B cell (primary cell): ENCODE measurements around the gene CARMIL3. TPM values are rescaled to one million over a fixed set of nuclear protein-coding genes. Genes with fewer than 3 reads are reported as not detected.

Experiments used
- ATAC-seq: fragments of 200-7000 bp; cut with Tn5 transposase; one replicate; pipeline ENCODE4 v1.10.0; 2021; ENCODE audit warnings: low read depth, mild to moderate bottlenecking, moderate number of reproducible peaks, moderate library complexity
- CTCF ChIA-PET: fragments of 350-600 bp; sonication (Branson Sonifier 250); formaldehyde crosslinking; loops from one replicate; lab custom pipeline; 2021; ENCODE audit warnings: antibody characterized with exemption, inconsistent platforms; lab: Charles Lee
- POLR2A ChIA-PET: fragments of 350-600 bp; sonication (Branson Sonifier 250); formaldehyde crosslinking; loops from one replicate; lab custom pipeline; 2021; ENCODE audit warnings: antibody characterized with exemption; lab: Charles Lee
- DNase-seq: peaks from one replicate; pipeline ENCODE4 v3.0.0; 2013
- H2AFZ ChIP-seq: 2 replicates; pipeline ENCODE4 v1.6.1; 2012; ENCODE audit warnings: mild to moderate bottlenecking, low read depth, low read length; ENCODE audit not compliant: insufficient read depth, poor library complexity, severe bottlenecking
- H3K27ac ChIP-seq, 2 donors: 1 replicate in 1 of 2; 2 replicates in 1 of 2; pipeline ENCODE4 v1.5.1; 2012 to 2013; ENCODE audit warnings: low read length in 2 of 2, mild to moderate bottlenecking in 2 of 2, moderate library complexity in 1 of 2
- H3K27me3 ChIP-seq, 4 experiments: fragments of 200-600 bp in 1 of 4; sonication (generic) in 1 of 4; replicated peaks in 1 of 4; 1 replicate in 2 of 4; 2 replicates in 2 of 4; pipeline versions ENCODE4 v1.6.1 to v1.7.0; 2013 to 2016; ENCODE audit warnings: low read length in 3 of 4, mild to moderate bottlenecking in 2 of 4, mixed read lengths in 1 of 4, moderate library complexity in 1 of 4; ENCODE audit not compliant: insufficient read depth in 4 of 4, control insufficient read depth in 3 of 4; ENCODE audit errors: control extremely low read depth in 1 of 4
- H3K36me3 ChIP-seq, 2 experiments: replicated peaks in 1 of 2; 1 replicate in 1 of 2; 2 replicates in 1 of 2; pipeline versions ENCODE4 v1.6.1 to v1.7.1; 2013; ENCODE audit warnings: low read length in 1 of 2; ENCODE audit not compliant: insufficient read depth in 2 of 2, control insufficient read depth in 1 of 2; ENCODE audit errors: control extremely low read depth in 1 of 2, extremely low read depth in 1 of 2
- H3K4me1 ChIP-seq, 2 donors: fragments of 200-600 bp in 1 of 2; sonication (generic) in 1 of 2; 1 replicate in 1 of 2; 2 replicates in 1 of 2; pipeline versions ENCODE4 v1.5.1 to v1.6.1; 2013 to 2017; ENCODE audit warnings: low read length in 2 of 2; ENCODE audit not compliant: control insufficient read depth in 2 of 2, insufficient read depth in 2 of 2
- H3K4me2 ChIP-seq: replicated peaks from 2 replicates; pipeline ENCODE3; 2012; ENCODE audit warnings: mild to moderate bottlenecking, low read depth, low read length; ENCODE audit not compliant: poor library complexity, severe bottlenecking
- H3K4me3 ChIP-seq, 5 experiments: fragments of 200-600 bp in 1 of 5; sonication (generic) in 1 of 5; 1 replicate in 3 of 5; 2 replicates in 2 of 5; pipeline versions ENCODE4 v1.5.1 to v1.7.0; 2011 to 2016; ENCODE audit warnings: low read length in 4 of 5, mild to moderate bottlenecking in 4 of 5, low read depth in 2 of 5, control low read depth in 1 of 5, moderate library complexity in 1 of 5; ENCODE audit not compliant: insufficient read depth in 1 of 5; ENCODE audit errors: control extremely low read depth in 1 of 5, extremely low read depth in 1 of 5
- H3K79me2 ChIP-seq: fragments of 200-600 bp; sonication (generic); one replicate; pipeline ENCODE4 v1.6.0; 2016; ENCODE audit warnings: low read length; ENCODE audit not compliant: control insufficient read depth, insufficient read depth
- H3K9ac ChIP-seq: fragments of 200-600 bp; sonication (generic); 2 replicates; pipeline ENCODE4 v1.6.1; 2017; ENCODE audit warnings: mild to moderate bottlenecking, low read length, moderate library complexity
- H3K9me3 ChIP-seq, 3 donors: one replicate each; pipeline versions ENCODE4 v1.6.1 to v1.7.1; 2013; ENCODE audit warnings: low read length in 2 of 3; ENCODE audit not compliant: control insufficient read depth in 2 of 3, insufficient read depth in 1 of 3; ENCODE audit errors: control extremely low read depth in 1 of 3
- H4K20me1 ChIP-seq: 2 replicates; pipeline ENCODE4 v1.6.0; 2012; ENCODE audit warnings: mild to moderate bottlenecking, low read length; ENCODE audit not compliant: insufficient read depth, control insufficient read depth, poor library complexity, severe bottlenecking
- H3K27ac Mint-ChIP-seq: one replicate; pipeline ENCODE4 v1.8.0; 2021; ENCODE audit warnings: mixed read lengths
- H3K27me3 Mint-ChIP-seq: one replicate; pipeline ENCODE4 v1.8.0; 2021; ENCODE audit warnings: mixed read lengths
- H3K4me1 Mint-ChIP-seq: one replicate; pipeline ENCODE4 v1.8.0; 2021; ENCODE audit warnings: mixed read lengths
- H3K4me3 Mint-ChIP-seq: one replicate; pipeline ENCODE4 v1.8.0; 2021; ENCODE audit warnings: mixed read lengths
- H3K9me3 Mint-ChIP-seq: one replicate; pipeline ENCODE4 v1.8.0; 2022; ENCODE audit warnings: mixed read lengths; ENCODE audit not compliant: insufficient read depth
- CTCF ChIP-seq: fragments of 200-600 bp; IDR thresholded peaks from one replicate; pipeline ENCODE4 v1.8.0; 2022; ENCODE audit warnings: antibody characterized with exemption, mild to moderate bottlenecking
- EZH2 ChIP-seq: IDR thresholded peaks from 2 replicates; pipeline ENCODE4 v1.6.1; 2012; ENCODE audit warnings: borderline replicate concordance, low read depth, mild to moderate bottlenecking, moderate library complexity, low read length; ENCODE audit not compliant: insufficient read depth, poor library complexity, severe bottlenecking
- WGBS: methylation state at CpG from one replicate; pipeline ENCODE4 v1.1.5; 2013; ENCODE audit warnings: missing lambda C conversion rate; ENCODE audit not compliant: insufficient coverage; 5-methylcytosine and 5-hydroxymethylcytosine counted together
- intact Hi-C: fragments of 100-400 bp; cut with micrococcal nuclease; formaldehyde crosslinking; loops from one replicate; pipeline ENCODE4 v1.10.0; 2022
- polyA plus RNA-seq: library from polyadenylated mRNA; depleted of rRNA; stranded (reverse); fragments of >200 nt; gene quantifications from 2 replicates; pipeline ENCODE4 v1.2.3, GENCODE V29; 2012
- total RNA-seq, 2 donors: library from RNA; stranded (reverse); fragments of 120-200 nt in 1 of 2; gene quantifications; 1 replicate in 1 of 2; 2 replicates in 1 of 2; pipeline versions ENCODE4 v1.2.3 to v1.2.4, GENCODE V29; 2013 to 2022

The CARMIL3 gene
- total and polyA plus RNA-seq, 2 donors (not counting 1 experiment from before 2014, with no cell fraction given) = 1.0 to 7.2 TPM

- Histone ChIP-seq H3K79me2 (no peaks in the 10 kb centered on the region), H3K4me2 (no peak within 1 kb of the TSS), H3K4me1 (peaks cover 13 to 15% of the 10 kb centered on the region in 2 donors), H3K27me3 (peaks cover 0 to 4% (median 0%) of the 10 kb centered on the region in 4 experiments), H3K36me3 (no peaks in the 10 kb centered on the region), H2AFZ (no peak within 1 kb of the TSS), H3K9me3 (no peaks in the 10 kb centered on the region), H3K4me3 (no peak within 1 kb of the TSS), H3K9ac (no peak within 1 kb of the TSS), H4K20me1 (no peaks in the 10 kb centered on the region), H3K27ac (no peak within 1 kb of the TSS)
- DNase-seq (no peak), ATAC-seq (no peak)
- ChIA-PET CTCF (interaction anchor here (1.5 kb wide), 2 partner anchors 17 to 37 kb away, joined by 4 to 5 read pairs; no protein-coding TSS in a partner anchor), POLR2A (interaction anchor here (0.6 to 0.7 kb wide), 2 partner anchors 12 to 1199 kb away, joined by 3 to 4 read pairs; no protein-coding TSS in a partner anchor)
- 88% methylated on average over 14 of the region's 19 CpGs for WGBS
- intact Hi-C loops = no loop called here
- peaks cover 4% of the 10 kb centered on the region for H3K27me3 Mint-ChIP-seq
- no peak for TF ChIP-seq CTCF
- no peak for TF ChIP-seq EZH2
- no peak within 1 kb of the TSS for H3K27ac Mint-ChIP-seq
- no peak within 1 kb of the TSS for H3K4me3 Mint-ChIP-seq
- peaks cover 15% of the 10 kb centered on the region for H3K4me1 Mint-ChIP-seq
- no peaks in the 10 kb centered on the region for H3K9me3 Mint-ChIP-seq
Measured at GRCh38 chr14:24071144-24071697, 19.4 kb downstream of the CARMIL3 start, which contains the start of gene CPNE6. Gene CPNE6, plus strand, starts transcription at chr14:24071562. Its CDS starts 1,375 bp downstream, at chr14:24072937.

DNA sequence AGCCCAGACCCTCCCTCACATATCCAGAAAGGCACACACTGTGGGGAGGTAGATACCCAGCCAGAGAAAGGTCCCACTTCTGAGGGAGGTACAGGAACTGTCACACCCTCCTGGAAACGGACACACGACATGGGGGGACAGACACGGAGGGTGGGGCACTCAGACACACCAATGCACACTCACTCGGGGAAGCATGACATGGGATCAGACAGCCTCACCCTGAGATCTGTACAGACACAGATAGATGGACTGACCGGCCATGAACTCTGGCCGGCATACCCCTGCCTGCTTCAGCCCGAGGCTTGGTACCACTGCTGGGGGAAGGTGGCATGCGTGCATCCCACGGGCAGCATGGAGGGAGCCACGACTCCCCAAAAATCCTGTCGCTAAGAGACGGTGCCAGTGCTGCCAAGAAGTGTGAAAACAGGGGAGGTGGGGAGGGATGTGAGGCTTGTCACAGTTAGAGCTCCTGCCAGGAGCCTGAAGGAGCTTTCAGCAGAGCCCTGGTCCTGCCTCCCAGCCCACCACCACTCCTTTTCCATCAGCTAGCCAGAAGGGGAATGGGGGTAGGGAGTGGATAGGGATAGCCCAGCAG, 20.1 kb downstream of the CARMIL3 start:
- CTCF ChIA-PET = interaction anchor here (0.8 to 1.5 kb wide), 3 partner anchors 14 to 37 kb away, joined by 3 to 4 read pairs (median 3); no protein-coding TSS in a partner anchor
- WGBS = 93% methylated on average over 10 of the region's 12 CpGs
- POLR2A ChIA-PET = interaction anchor here (0.7 kb wide), 1 partner anchor 11 kb away, joined by 4 read pairs; no protein-coding TSS in a partner anchor

More for the DNA sequence above, 20.1 kb downstream of the CARMIL3 start:
- Mint-ChIP-seq H3K4me1 (peaks cover 20% of the 10 kb centered on the region), H3K27me3 (peaks cover 4% of the 10 kb centered on the region), H3K4me3 (no peak overlapping the region), H3K9me3 (no peaks in the 10 kb centered on the region), H3K27ac (no peak overlapping the region)
- Histone ChIP-seq H3K4me3 (no peak overlapping the region), H2AFZ (no peak overlapping the region), H3K9ac (no peak overlapping the region), H3K36me3 (no peaks in the 10 kb centered on the region), H3K27ac (no peak overlapping the region), H3K9me3 (no peaks in the 10 kb centered on the region), H3K4me2 (no peak overlapping the region), H4K20me1 (no peaks in the 10 kb centered on the region), H3K27me3 (peaks cover 0 to 4% (median 0%) of the 10 kb centered on the region in 4 experiments), H3K4me1 (peaks cover 13 to 17% of the 10 kb centered on the region in 2 donors), H3K79me2 (peaks cover under 1% of the 10 kb centered on the region)
- TF ChIP-seq CTCF (no peak), EZH2 (no peak)
- no peak for DNase-seq
- intact Hi-C loops = no loop called here
- ATAC-seq = no peak
